Measurements from ENCODE around the gene SLC25A41. TPM values are rescaled to one million over a fixed set of nuclear protein-coding genes. Genes with fewer than 3 reads are reported as not detected.
A peak's percentile ranks its signal among the peaks of the same experiment; 100 is the strongest.

The SLC25A41 gene
- total and polyA plus RNA-seq, 2 of the 8 experiments (the other 6 are each of a cell fraction or from before 2014, with no cell fraction given): 0.50 TPM; not detected in 1

- Histone ChIP-seq H3K4me3 (ENCODE audit: extremely low read depth in 1 of 4, insufficient read depth in 2 of 4, low read depth in 3 of 4, low read length in 4 of 4) (peak overlapping the region; percentile 60 to 78 (median 66)), H2BK15ac (ENCODE audit: low read length) (peak overlapping the region; percentile 97), H2BK12ac (ENCODE audit: low read depth, low read length) (peak overlapping the region; percentile 84; the same call in 1 of the 2 replicates), H3K27ac (ENCODE audit: low read depth, low read length) (0 out of 2 replicates have a peak overlapping the region, but pooled peaks have one; percentile 29), H2BK20ac (ENCODE audit: low read length) (no peak overlapping the region), H4K8ac (ENCODE audit: extremely low read depth, insufficient read depth, low read length) (no peak overlapping the region), H3K23ac (ENCODE audit: insufficient read length) (no peak overlapping the region), H2BK5ac (ENCODE audit: low read depth, low read length) (peak overlapping the region; percentile 87; the same call in 1 of the 2 replicates), H3K18ac (ENCODE audit: extremely low read depth, low read length) (peak overlapping the region; percentile 71; the same call in 1 of the 2 replicates), H3K23me2 (ENCODE audit: low read depth, low read length) (peaks cover 16% of the 10 kb centered on the region), H2AK5ac (ENCODE audit: low read depth, low read length) (no peak overlapping the region), H3K56ac (replicated peaks; ENCODE audit: insufficient read length, low read depth, low read length) (peak overlapping the region; percentile 18), H2AFZ (ENCODE audit: low read length) (peak overlapping the region; percentile 98), H3K79me1 (ENCODE audit: low read depth, low read length) (no peaks in the 10 kb centered on the region; the same call in 1 of the 2 replicates), H3K4ac (replicated peaks; ENCODE audit: insufficient read length, low read depth, low read length) (peak overlapping the region; percentile 4), H4K5ac (ENCODE audit: insufficient read length, low read depth, low read length) (no peak overlapping the region), H3K4me1 (replicated peaks in 1 of 4; ENCODE audit: control insufficient read depth in 3 of 4, insufficient read depth in 4 of 4, low read length in 3 of 4) (peaks cover 0 to 13% (median 3%) of the 10 kb centered on the region in 4 experiments; a peak in 5 of 7 replicates), H4K91ac (replicated peaks; ENCODE audit: insufficient read length, low read length) (peak overlapping the region; percentile 56), H3K27me3 (replicated peaks in 1 of 4; ENCODE audit: control insufficient read depth in 3 of 4, extremely low read depth in 1 of 4, insufficient read depth in 3 of 4, low read length in 3 of 4) (no peaks in the 10 kb centered on the region; a peak in 1 of 7 replicates), H2BK120ac (replicated peaks; ENCODE audit: low read depth, low read length) (no peak overlapping the region), H3K4me2 (ENCODE audit: insufficient read depth in 1 of 2, low read depth in 2 of 2, low read length in 2 of 2) (peak overlapping the region; percentile 63 to 99), H3K36me3 (ENCODE audit: control insufficient read depth in 2 of 4, insufficient read depth in 4 of 4, low read length in 3 of 4) (peaks cover 0 to 6% (median under 1%) of the 10 kb centered on the region in 4 experiments; a peak in 3 of 8 replicates), H3K9ac (replicated peaks in 1 of 4; ENCODE audit: extremely low read depth in 1 of 4, low read depth in 3 of 4, low read length in 3 of 4) (peak overlapping the region in 2 of 4 experiments; percentile 32 to 43; a peak in 4 of 7 replicates), H3K14ac (ENCODE audit: insufficient read length) (no peak overlapping the region), H3K79me2 (ENCODE audit: control insufficient read depth in 1 of 2, insufficient read depth in 2 of 2, low read length in 2 of 2) (peaks cover 0 to 5% of the 10 kb centered on the region in 2 experiments; a peak in 2 of 4 replicates), H3K9me3 (ENCODE audit: insufficient read depth in 2 of 2, low read depth in 1 of 2, low read length in 1 of 2) (no peaks in the 10 kb centered on the region), H4K20me1 (replicated peaks in 1 of 2; ENCODE audit: control insufficient read depth in 1 of 2, insufficient read depth in 2 of 2, low read length in 2 of 2) (peaks cover 0 to 3% of the 10 kb centered on the region in 2 experiments)
- POLR2A ChIA-PET (ENCODE audit: partially characterized antibody): interaction anchor here (0.7 to 1.1 kb wide), 5 partner anchors 17 to 87 kb away, joined by 3 to 5 read pairs (median 4); partner anchors contain the start of genes KHSRP and TNFSF9
- FAIRE-seq (peak; percentile 73), DNase-seq (ENCODE audit: low read depth in 1 of 2, low spot score in 2 of 2) (peak; percentile 86 to 95)
- 1% methylated on average over 49 of the region's 57 CpGs; no CpG with 5 or more reads in 1 of the 2 experiments for WGBS, 2 experiments (ENCODE audit: extremely low coverage in 1 of 2, insufficient coverage in 1 of 2, insufficient read length in 1 of 2, insufficient replicate concordance in 2 of 2, low coverage in 1 of 2, low lambda C conversion rate in 2 of 2, missing lambda C conversion rate in 1 of 2)
- CTCF ChIA-PET (ENCODE audit: partially characterized antibody): interaction anchor here (0.6 to 1.8 kb wide), 5 partner anchors 15 to 1512 kb away, joined by 3 to 5 read pairs (median 3); no protein-coding TSS in a partner anchor
- TF ChIP-seq BCL11A (IDR thresholded peaks at IDR 0.05; ENCODE audit: low read depth in 2 of 2, low read length in 2 of 2): no peak
- TF ChIP-seq, protein P1, sequence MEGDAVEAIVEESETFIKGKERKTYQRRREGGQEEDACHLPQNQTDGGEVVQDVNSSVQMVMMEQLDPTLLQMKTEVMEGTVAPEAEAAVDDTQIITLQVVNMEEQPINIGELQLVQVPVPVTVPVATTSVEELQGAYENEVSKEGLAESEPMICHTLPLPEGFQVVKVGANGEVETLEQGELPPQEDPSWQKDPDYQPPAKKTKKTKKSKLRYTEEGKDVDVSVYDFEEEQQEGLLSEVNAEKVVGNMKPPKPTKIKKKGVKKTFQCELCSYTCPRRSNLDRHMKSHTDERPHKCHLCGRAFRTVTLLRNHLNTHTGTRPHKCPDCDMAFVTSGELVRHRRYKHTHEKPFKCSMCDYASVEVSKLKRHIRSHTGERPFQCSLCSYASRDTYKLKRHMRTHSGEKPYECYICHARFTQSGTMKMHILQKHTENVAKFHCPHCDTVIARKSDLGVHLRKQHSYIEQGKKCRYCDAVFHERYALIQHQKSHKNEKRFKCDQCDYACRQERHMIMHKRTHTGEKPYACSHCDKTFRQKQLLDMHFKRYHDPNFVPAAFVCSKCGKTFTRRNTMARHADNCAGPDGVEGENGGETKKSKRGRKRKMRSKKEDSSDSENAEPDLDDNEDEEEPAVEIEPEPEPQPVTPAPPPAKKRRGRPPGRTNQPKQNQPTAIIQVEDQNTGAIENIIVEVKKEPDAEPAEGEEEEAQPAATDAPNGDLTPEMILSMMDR (IDR thresholded peaks at IDR 0.05; ENCODE audit: control extremely low read depth in 1 of 3, insufficient read depth in 1 of 3, low read depth in 1 of 3, low read length in 3 of 3): peak; percentile 26 to 76 (median 65); a peak in 3 of 4 replicates
- TF ChIP-seq MAFK (IDR thresholded peaks at IDR 0.05; ENCODE audit: low read depth, low read length): no peak
- peak; percentile 28; the same call in 1 of the 2 replicates for TF ChIP-seq BACH1 (IDR thresholded peaks at IDR 0.05; ENCODE audit: low read length)
- peak; percentile 56 for TF ChIP-seq ASH2L (IDR thresholded peaks at IDR 0.05; ENCODE audit: low read length)
- peak; percentile 84; the same call in 1 of the 2 replicates for TF ChIP-seq SP4 (IDR thresholded peaks at IDR 0.05; ENCODE audit: low read length)
- no peak for TF ChIP-seq ZNF274 (IDR thresholded peaks at IDR 0.05; ENCODE audit: borderline replicate concordance, extremely low read depth, low read length)
- 0 out of 2 replicates have a peak, but pooled peaks have one; percentile 18 for TF ChIP-seq POLR2AphosphoS5 (IDR thresholded peaks at IDR 0.05; ENCODE audit: low read depth, low read length)
These were observed 26.7 kb upstream of the SLC25A41 start for GRCh38 chr19:6460099-6460884.

All from H1 (cell line).